ENCODE measurements around the gene RIN1. TPM values are rescaled to one million over a fixed set of nuclear protein-coding genes. Genes with fewer than 3 reads are reported as not detected.
A peak's percentile ranks its signal among the peaks of the same experiment; 100 is the strongest.
"Not testable (repeated sequence)": the region's sequence is repeated elsewhere in the genome, so short reads cannot be mapped to it uniquely, and the experiment has no call there.

The RIN1 gene
- total RNA-seq, 1 donor from 2014 or later, result 4.7 TPM

DNA sequence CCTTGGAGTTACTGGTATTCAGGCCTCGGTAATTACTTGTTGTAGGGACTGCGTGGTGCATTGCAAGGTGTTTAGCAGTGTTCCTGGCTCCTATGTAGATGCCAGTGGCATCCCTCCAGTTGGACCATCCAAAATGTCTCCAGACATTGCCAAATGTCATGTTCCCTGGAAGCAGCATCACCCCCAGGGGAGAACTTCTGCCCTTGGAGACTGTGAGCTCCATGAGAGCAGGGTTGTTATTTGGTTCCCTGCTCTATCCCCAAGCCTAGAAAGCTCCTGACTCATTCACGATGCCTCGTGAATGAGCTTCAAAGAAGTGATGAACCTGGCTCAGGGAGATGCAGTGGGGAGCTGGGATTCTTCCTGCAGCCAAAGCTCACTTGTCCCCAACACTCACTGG lies 14.6 kb downstream of the RIN1 start:
- no peak for DNase-seq (ENCODE audit: low read depth in 2 of 2)

- DNase-seq (ENCODE audit: low read depth in 2 of 2), result not testable (repeated sequence)
Observed at GRCh38 chr11:66320748-66321147, 15.5 kb downstream of the RIN1 start.

GRCh38 chr11:66320289-66320688 lies 15.9 kb downstream of the RIN1 start:
- DNase-seq (ENCODE audit: low read depth in 2 of 2), result not testable (repeated sequence)

DNA sequence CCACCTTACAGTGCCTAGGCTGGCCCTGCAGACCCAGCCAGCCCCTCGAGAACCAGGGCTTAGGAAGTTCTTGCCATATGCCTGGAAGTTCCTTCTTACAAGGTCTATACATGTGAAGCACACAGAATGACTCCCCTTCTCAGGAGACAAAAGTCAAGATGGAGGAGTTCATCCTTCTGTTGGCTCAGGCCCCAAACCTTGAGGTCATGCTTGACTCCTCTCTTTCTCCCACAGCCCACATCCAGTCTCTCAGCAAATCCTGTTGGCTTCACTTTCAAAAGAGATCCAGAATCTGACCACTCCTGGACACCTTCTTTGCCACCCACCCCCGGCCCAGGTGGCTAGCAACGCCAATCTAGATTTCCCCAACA lies 17.6 kb downstream of the RIN1 start:
- DNase-seq (ENCODE audit: low read depth in 2 of 2), result no peak

- DNase-seq (ENCODE audit: low read depth in 2 of 2), result no peak
Observed at GRCh38 chr11:66317723-66318599, 18.3 kb downstream of the RIN1 start.

- DNase-seq (ENCODE audit: low read depth in 2 of 2), result no peak
Observed at GRCh38 chr11:66317322-66317722, 18.9 kb downstream of the RIN1 start.

- DNase-seq (ENCODE audit: low read depth in 2 of 2), result peak in 1 of 2 donors; percentile 36
Observed at GRCh38 chr11:66316849-66317251, 19.4 kb downstream of the RIN1 start, which contains the start of gene CD248. Gene CD248 (minus strand): TSS chr11:66317044. CDS start chr11:66317027, 17 bp downstream.

DNA sequence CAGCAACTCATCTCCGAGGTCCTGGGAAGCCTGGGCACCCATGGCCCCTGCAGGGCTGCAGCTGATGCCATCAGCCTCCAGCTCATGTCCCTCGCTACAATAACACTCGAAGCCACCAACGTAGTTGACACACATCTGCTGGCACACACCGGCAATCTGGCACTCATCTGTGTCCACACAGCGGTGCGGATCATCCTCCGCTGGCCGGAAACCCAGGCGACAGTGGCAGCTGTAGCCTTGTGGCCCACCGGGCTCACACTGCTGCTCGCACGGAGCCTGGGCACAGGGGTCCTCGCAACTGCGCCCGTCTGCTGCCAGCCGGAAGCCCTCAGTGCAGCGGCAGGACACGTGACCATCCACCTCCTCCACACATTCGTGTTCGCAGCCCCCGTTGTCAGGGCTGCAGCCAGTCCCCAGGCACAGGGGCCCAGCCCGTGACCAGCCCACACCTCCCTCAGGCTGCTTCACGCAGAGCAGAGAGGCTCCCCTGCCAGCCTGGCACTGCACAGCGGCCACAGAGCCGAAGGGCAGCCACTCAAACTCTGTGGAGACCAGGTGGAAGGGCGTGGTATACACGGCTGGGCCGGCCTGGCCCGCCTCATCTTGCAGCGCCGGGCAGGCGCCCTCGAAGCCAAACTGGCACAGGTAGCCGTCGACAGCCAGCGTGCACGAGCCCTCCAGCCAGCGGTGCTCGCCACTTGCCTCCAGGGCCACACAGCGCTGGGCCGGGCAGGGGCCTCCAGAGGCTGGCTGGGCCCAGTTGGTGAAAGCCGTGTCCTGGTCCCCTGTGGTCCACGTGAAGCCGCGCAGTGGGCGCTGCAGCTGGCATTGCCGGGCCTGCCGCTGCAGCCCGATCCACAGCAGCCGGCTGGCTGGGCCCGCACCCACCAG lies 20.1 kb downstream of the RIN1 start:
- no peak for DNase-seq (ENCODE audit: low read depth in 2 of 2)

- DNase-seq (ENCODE audit: low read depth in 2 of 2), result no peak
Observed at GRCh38 chr11:66315498-66315885, 20.7 kb downstream of the RIN1 start.

DNA sequence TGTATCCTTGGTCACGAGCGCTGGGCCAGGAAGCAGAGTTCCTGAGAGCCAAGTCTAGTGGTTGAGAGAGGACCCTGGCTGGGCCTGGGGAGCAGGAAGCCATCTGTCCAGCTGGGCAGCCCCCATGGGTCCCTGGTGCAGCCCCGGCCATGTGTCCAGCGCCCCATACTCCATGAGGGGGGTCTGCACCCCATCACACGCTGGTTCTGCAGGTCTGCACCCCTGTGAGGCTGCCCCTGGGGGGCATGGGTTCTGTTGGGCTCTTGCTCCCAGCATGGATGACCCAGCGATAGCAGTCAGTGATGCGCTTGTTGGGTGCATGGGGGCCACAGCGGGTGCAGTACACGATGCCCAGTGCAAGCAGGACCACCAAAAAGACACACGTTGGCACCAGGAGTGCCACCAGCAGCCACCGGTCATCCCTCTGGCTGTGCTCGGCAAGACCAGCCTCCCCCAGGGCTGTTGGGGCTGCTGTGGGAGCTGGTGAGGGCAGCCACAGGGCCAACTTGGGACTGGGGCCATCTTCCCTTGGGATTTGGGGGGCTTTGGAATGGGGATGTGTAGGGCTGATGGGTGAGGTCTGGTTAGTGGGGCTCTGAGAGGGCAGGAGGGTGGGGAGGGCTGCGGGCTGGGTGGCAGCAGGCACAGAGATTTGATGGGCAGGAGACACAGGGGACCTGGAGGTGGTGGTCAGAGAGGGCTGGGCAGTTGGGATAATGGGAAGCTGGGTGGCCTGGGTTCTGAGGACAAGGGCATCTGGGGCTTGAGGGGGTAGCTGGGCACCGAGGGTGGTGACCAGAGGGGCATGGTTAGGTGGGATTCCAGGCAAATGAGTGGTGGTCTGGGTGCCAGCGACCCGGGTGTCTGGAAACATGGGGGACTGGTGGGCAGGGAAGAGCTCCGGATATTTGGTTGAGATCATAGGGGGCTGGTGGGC lies 21.4 kb downstream of the RIN1 start:
- no peak for DNase-seq (ENCODE audit: low read depth in 2 of 2)

DNA sequence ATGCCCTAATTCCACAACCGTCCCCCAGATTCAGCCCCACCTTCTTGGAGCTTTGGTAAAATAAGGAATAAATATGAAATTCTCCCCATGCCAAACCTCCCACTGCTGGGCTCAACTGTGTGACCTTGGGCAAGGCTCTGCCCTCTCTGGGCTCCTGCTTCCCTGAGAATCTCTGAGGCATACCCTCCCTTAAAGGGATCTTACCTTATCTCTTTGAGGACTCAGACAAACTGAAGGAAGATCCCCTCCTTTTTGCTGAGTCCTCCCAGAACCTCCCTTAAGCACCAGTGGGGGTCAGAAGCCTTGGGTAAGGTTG lies 22.1 kb downstream of the RIN1 start:
- DNase-seq (ENCODE audit: low read depth in 2 of 2), result no peak

GRCh38 chr11:66313321-66314185 lies 22.7 kb downstream of the RIN1 start:
- no peak for DNase-seq (ENCODE audit: low read depth in 2 of 2)

GRCh38 chr11:66312549-66313320 lies 23.5 kb downstream of the RIN1 start:
- peak; percentile 87 to 97 for DNase-seq (ENCODE audit: low read depth in 2 of 2)

DNA sequence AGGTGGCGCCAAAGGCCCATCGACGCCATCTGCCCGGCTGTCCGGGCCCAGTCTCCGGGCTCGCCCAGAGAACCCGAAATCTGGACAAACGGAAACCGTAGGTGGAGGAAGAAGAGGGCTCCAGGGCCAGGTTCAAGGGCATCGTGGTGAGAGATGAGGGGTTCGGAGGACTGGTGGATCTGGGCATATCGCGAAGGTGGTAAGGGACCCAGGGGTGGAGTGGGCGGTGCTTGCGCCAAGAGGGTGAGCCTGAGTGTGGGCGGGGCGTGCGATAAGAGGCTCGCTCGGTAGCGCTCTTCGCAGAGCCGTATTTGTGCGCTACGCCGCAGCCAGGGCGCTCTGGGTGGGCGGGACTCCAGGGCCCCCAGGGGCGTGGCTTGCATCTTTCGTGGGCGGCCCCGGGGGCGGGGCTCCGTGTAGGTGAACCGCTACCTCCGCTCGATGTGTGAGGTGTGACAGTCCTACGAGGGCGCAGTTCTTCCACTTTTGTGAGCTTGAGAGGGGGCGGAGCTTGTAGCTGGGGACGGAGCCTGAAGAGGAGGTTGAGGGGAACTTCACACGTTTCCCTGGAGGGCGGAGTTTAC lies 24.2 kb downstream of the RIN1 start:
- peak; percentile 83 to 92 for DNase-seq (ENCODE audit: low read depth in 2 of 2)

GRCh38 chr11:66311470-66311964 lies 24.7 kb downstream of the RIN1 start:
- DNase-seq (ENCODE audit: low read depth in 2 of 2), result no peak

DNA sequence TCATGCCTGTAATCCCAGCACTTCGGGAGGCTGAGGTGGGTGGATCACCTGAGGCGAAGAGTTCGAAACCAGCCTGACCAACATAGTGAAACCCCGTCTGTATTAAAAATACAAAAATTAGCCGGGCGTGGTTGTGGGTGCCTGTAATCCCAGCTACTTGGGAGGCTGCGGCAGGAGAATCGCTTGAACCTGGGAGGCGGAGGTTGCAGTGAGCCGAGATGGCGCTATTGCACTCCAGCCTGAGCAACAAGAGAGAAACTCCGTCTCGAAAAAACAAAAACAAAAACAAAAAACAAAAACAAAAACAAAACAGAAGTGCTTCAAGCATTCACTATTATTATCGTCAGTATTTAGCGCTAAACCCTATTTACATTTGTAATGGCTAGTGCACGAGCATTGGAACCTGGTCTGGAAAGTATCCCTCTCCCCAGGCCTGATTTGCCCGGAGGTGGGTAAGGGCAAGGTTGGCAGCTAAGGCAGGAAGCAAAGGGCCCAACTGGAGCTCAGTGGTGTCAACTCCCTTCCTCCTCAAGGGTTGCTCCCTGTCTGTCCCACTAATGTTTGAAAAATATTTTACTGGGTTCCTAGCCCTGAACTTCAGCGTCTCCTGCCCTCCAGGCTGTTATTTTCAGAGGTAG lies 25.3 kb downstream of the RIN1 start:
- not testable (repeated sequence) for DNase-seq (ENCODE audit: low read depth in 2 of 2)

DNA sequence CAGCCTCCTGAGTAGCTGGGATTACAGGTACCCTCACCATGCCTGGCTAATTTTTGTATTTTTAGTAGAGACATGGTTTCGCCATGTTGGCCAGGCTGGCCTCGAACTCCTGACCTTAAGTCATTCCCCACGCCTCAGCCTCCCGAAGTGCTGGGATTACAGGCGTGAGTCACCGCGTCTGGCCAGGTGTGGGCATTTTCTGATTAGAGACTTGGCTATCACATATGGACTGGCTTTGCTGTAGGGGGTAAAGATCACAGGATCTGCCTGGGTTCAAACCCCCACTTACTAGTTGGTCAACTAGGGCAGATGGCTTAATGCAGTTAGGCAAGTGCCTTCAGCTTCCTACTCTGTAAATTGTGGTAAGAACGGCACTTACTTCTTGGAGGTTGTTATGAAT lies 25.9 kb downstream of the RIN1 start:
- DNase-seq (ENCODE audit: low read depth in 2 of 2), result no peak

DNA sequence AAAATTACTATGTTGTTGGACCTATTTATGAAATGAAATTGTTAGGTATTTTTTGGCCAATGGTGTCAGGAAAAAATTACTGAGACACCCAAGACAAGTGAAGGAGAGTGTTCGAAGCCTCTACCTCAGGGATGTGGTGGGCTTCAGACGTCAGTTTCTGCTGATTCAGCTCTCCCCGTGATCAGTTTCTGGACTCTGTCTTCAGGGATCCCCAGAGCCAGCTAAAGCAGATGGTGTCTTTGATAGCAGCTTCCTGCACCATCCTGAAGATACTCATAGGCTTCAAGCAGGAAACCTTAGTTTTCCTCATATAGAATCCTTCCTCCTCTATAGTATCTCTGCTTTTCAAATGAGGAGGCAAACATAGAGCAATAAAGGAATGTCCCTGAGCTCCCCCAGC lies 26.8 kb downstream of the RIN1 start:
- DNase-seq (ENCODE audit: low read depth in 2 of 2), result no peak

GRCh38 chr11:66302656-66303055 lies 33.6 kb downstream of the RIN1 start:
- DNase-seq (ENCODE audit: low read depth in 2 of 2), result no peak

All from dermis microvascular lymphatic vessel endothelial cell (primary cell).